ENCODE results near the gene ARID1B. TPM values are rescaled to one million over a fixed set of nuclear protein-coding genes. Genes with fewer than 3 reads are reported as not detected.

The ARID1B gene
- total and polyA plus RNA-seq, 7 donors: 8.1 to 61.1 (median 53.1) TPM

GRCh38 chr6:157095084-157095483 lies 317.9 kb downstream of the ARID1B start:
- H3K27me3 ChIP-seq (ENCODE audit: insufficient read depth in 3 of 3, low read length in 2 of 3): no peaks in the 10 kb centered on the region
- H3K4me1 ChIP-seq: peaks cover 24% of the 10 kb centered on the region
- H3K9me3 ChIP-seq: no peaks in the 10 kb centered on the region
- DNase-seq (no peak), ATAC-seq (no peak)
- H3K4me3 ChIP-seq: no peak overlapping the region
- H3K27ac ChIP-seq: no peak overlapping the region
- intact Hi-C loops (cut with DNase I): no loop called here
- no peak for TF ChIP-seq CTCF (IDR thresholded peaks at IDR 0.05)
- 82 to 90% (median 88%) methylated on average over 6 of the region's 6 CpGs for WGBS, 3 donors
- no peaks in the 10 kb centered on the region for H3K36me3 ChIP-seq (ENCODE audit: insufficient read depth in 1 of 2, low read depth in 1 of 2)

- TF ChIP-seq CTCF (IDR thresholded peaks at IDR 0.05): no peak
- ATAC-seq: no peak
- H3K4me3 ChIP-seq: no peak overlapping the region
- H3K36me3 ChIP-seq (ENCODE audit: insufficient read depth in 1 of 2, low read depth in 1 of 2): no peaks in the 10 kb centered on the region
- H3K27ac ChIP-seq: no peak overlapping the region
- H3K4me1 ChIP-seq: peaks cover 24% of the 10 kb centered on the region
- intact Hi-C loops (cut with DNase I): no loop called here
- H3K27me3 ChIP-seq (ENCODE audit: insufficient read depth in 3 of 3, low read length in 2 of 3): no peaks in the 10 kb centered on the region
- no peaks in the 10 kb centered on the region for H3K9me3 ChIP-seq
- DNase-seq: no peak
- WGBS, 3 donors: 94 to 95% (median 94%) methylated on average over 5 of the region's 5 CpGs
Measured at GRCh38 chr6:157095569-157095968, 318.4 kb downstream of the ARID1B start.

GRCh38 chr6:157096105-157096504 lies 318.9 kb downstream of the ARID1B start:
- no peak for ATAC-seq
- Histone ChIP-seq H3K4me1 (peaks cover 24% of the 10 kb centered on the region), H3K9me3 (no peaks in the 10 kb centered on the region), H3K27me3 (ENCODE audit: insufficient read depth in 3 of 3, low read length in 2 of 3) (no peaks in the 10 kb centered on the region), H3K4me3 (no peak overlapping the region), H3K27ac (no peak overlapping the region), H3K36me3 (ENCODE audit: insufficient read depth in 1 of 2, low read depth in 1 of 2) (no peaks in the 10 kb centered on the region)
- DNase-seq: no peak
- whole genome bisulfite sequencing, 3 donors: 62 to 87% (median 68%) methylated on average over 6 of the region's 6 CpGs
- TF ChIP-seq CTCF (IDR thresholded peaks at IDR 0.05): no peak
- intact Hi-C loops (cut with DNase I): no loop called here

- no peak overlapping the region for H3K4me3 ChIP-seq
- peaks cover 21% of the 10 kb centered on the region for H3K4me1 ChIP-seq
- TF ChIP-seq CTCF (IDR thresholded peaks at IDR 0.05): no peak
- 44 to 70% (median 44%) methylated on average over 7 of the region's 7 CpGs for WGBS, 3 donors
- DNase-seq (peak in 1 of 2 donors; percentile 56), ATAC-seq (peak; percentile 28 to 69 (median 60))
- no peaks in the 10 kb centered on the region for H3K36me3 ChIP-seq (ENCODE audit: insufficient read depth in 1 of 2, low read depth in 1 of 2)
- no peaks in the 10 kb centered on the region for H3K27me3 ChIP-seq (ENCODE audit: insufficient read depth in 3 of 3, low read length in 2 of 3)
- H3K9me3 ChIP-seq: no peaks in the 10 kb centered on the region
- no peak overlapping the region for H3K27ac ChIP-seq
- intact Hi-C loops (cut with DNase I): no loop called here
Measured at GRCh38 chr6:157096522-157096921, 319.3 kb downstream of the ARID1B start.

- Histone ChIP-seq H3K9me3 (no peaks in the 10 kb centered on the region), H3K4me1 (peaks cover 12% of the 10 kb centered on the region), H3K36me3 (ENCODE audit: insufficient read depth in 1 of 2, low read depth in 1 of 2) (no peaks in the 10 kb centered on the region), H3K27me3 (ENCODE audit: insufficient read depth in 3 of 3, low read length in 2 of 3) (no peaks in the 10 kb centered on the region), H3K27ac (no peak overlapping the region), H3K4me3 (no peak overlapping the region)
- intact Hi-C loops (cut with DNase I): no loop called here
- DNase-seq (no peak), ATAC-seq (no peak)
- no peak for TF ChIP-seq CTCF (IDR thresholded peaks at IDR 0.05)
- WGBS, 3 donors: 89 to 91% (median 90%) methylated on average over 16 of the region's 16 CpGs
Measured at GRCh38 chr6:157097255-157097955, 320.2 kb downstream of the ARID1B start.
